Measurements from ENCODE around the gene STYXL2.

The STYXL2 gene

DNA sequence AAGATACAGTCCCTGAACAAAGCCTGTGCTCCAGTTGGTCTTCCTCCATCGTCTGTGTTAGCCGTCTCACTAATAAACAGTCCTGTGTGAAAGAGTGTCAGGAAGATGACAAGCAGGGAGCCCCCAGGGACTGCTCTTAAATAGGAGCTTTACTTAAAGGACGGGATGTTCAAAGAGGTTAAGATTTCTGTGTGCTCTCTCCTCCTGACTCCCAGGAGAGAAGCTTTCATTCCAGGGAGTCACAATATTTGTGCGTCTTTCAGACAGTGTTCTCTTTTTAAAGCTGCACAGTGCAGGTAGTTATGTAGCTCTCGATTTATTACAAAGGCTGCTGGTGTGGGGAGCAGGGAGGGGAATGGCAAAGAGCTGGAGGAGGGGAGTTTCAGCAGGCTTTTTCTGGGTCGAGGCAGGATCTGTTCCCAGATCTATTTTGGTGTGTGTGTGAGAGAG, 43.5 kb downstream of the STYXL2 start:
- peak; percentile 32 to 61 for DNase-seq

GRCh38 chr1:167137793-167138510, 44.1 kb downstream of the STYXL2 start:
- no peak for DNase-seq

DNA sequence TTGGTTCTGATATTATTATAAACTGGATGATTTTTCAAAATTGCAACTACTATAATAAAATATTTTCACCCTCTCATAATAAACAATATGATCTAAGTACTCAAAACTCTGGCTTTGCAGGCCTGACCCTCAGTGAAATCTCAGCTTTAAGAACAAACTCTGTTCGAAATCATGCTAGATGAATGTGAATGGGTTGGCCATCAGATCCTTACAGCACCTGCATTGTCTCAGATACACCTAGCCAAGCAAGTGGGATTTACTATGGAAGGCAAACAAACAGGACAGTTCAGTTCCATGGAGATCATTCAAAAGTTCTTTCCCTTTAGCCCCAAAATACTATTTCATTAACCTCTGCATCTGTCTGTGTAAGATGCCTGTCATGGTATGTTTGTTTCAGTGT, 44.8 kb downstream of the STYXL2 start:
- DNase-seq: no peak

DNA sequence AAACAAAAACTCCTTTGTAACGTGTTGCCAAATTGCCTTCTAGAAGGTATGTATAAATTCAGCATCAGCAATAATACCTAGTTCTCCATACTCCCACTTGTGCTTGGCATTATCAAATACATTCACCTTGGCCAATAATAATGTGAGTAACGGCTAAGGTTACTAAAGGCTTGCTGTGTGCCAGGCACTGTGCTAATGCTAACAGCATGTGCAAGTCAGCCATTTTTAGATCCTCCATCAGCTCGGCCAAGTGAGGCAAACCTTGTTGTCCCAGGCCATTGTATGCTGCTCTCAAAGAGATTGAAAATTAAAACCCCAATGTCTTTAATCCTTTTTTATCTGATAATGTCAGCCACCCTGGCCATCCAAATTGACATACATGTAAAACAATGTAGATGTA, 48.1 kb downstream of the STYXL2 start:
- no peak for DNase-seq
